Activated CD8-positive, alpha-beta T cell treated with anti-CD3 and anti-CD28 coated beads for 36 hours (primary cell): ENCODE data around the gene SMIM32. TPM values are rescaled to one million over a fixed set of nuclear protein-coding genes. Genes with fewer than 3 reads are reported as not detected.

Experiments used
- ATAC-seq: fragments of 200-7000 bp; cut with Tn5 transposase; one replicate; pipeline ENCODE4 v1.10.0; 2021; ENCODE audit warnings: mild to moderate bottlenecking, moderate library complexity
- CTCF ChIA-PET: fragments of 350-600 bp; sonication (Branson Sonifier 250); formaldehyde crosslinking; loops from one replicate; lab custom pipeline; 2021; ENCODE audit warnings: antibody characterized with exemption; lab: Charles Lee
- POLR2A ChIA-PET: fragments of 350-600 bp; sonication (Branson Sonifier 250); formaldehyde crosslinking; loops from one replicate; lab custom pipeline; 2021; ENCODE audit warnings: antibody characterized with exemption; lab: Charles Lee
- DNase-seq: peaks from one replicate; pipeline ENCODE4 v3.0.0-alpha.2; 2020
- H3K27ac Mint-ChIP-seq: one replicate; pipeline ENCODE4 v1.8.0; 2021; ENCODE audit warnings: mild to moderate bottlenecking, mixed read lengths
- H3K27me3 Mint-ChIP-seq: one replicate; pipeline ENCODE4 v1.8.0; 2021; ENCODE audit warnings: mixed read lengths
- H3K36me3 Mint-ChIP-seq: one replicate; pipeline ENCODE4 v1.8.0; 2021; ENCODE audit warnings: low read depth, mixed read lengths
- H3K4me1 Mint-ChIP-seq: one replicate; pipeline ENCODE4 v1.8.0; 2021; ENCODE audit warnings: low read depth, mixed read lengths
- H3K4me3 Mint-ChIP-seq: one replicate; pipeline ENCODE4 v1.8.0; 2021; ENCODE audit warnings: mild to moderate bottlenecking, moderate library complexity, mixed read lengths
- H3K9me3 Mint-ChIP-seq: one replicate; pipeline ENCODE4 v1.8.0; 2021; ENCODE audit warnings: mixed read lengths
- intact Hi-C: fragments of 100-400 bp; cut with micrococcal nuclease; formaldehyde crosslinking; loops from one replicate; pipeline ENCODE4 v1.10.0; 2022
- total RNA-seq, 2 experiments: library from RNA; stranded (reverse); gene quantifications; one replicate each; pipeline ENCODE4 v1.2.3, GENCODE V29; 2021
- TF ChIP-seq, protein P1 (sequence below): fragments of 200-600 bp; IDR thresholded peaks from one replicate; pipeline ENCODE4 v1.8.0; 2022; ENCODE audit warnings: antibody characterized with exemption, mild to moderate bottlenecking

The SMIM32 gene
- total RNA-seq, 2 experiments from 2014 or later, result not detected

GRCh38 chr5:136153581-136154236 lies 39.3 kb downstream of the SMIM32 start:
- no peak for ATAC-seq
- no peaks in the 10 kb centered on the region for H3K9me3 Mint-ChIP-seq
- no peak for DNase-seq
- POLR2A ChIA-PET, result no interaction called here
- intact Hi-C loops, result no loop called here
- peaks cover 9% of the 10 kb centered on the region for H3K4me1 Mint-ChIP-seq
- H3K4me3 Mint-ChIP-seq, result no peak overlapping the region
- TF ChIP-seq, protein P1, sequence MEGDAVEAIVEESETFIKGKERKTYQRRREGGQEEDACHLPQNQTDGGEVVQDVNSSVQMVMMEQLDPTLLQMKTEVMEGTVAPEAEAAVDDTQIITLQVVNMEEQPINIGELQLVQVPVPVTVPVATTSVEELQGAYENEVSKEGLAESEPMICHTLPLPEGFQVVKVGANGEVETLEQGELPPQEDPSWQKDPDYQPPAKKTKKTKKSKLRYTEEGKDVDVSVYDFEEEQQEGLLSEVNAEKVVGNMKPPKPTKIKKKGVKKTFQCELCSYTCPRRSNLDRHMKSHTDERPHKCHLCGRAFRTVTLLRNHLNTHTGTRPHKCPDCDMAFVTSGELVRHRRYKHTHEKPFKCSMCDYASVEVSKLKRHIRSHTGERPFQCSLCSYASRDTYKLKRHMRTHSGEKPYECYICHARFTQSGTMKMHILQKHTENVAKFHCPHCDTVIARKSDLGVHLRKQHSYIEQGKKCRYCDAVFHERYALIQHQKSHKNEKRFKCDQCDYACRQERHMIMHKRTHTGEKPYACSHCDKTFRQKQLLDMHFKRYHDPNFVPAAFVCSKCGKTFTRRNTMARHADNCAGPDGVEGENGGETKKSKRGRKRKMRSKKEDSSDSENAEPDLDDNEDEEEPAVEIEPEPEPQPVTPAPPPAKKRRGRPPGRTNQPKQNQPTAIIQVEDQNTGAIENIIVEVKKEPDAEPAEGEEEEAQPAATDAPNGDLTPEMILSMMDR, result no peak
- peaks cover 29% of the 10 kb centered on the region for H3K36me3 Mint-ChIP-seq
- CTCF ChIA-PET, result interaction anchor here (0.9 kb wide), 1 partner anchor 588 kb away, joined by 3 read pairs; no protein-coding TSS in a partner anchor
- no peaks in the 10 kb centered on the region for H3K27me3 Mint-ChIP-seq
- H3K27ac Mint-ChIP-seq, result no peak overlapping the region

- TF ChIP-seq, protein P1, result no peak
- no peak overlapping the region for H3K4me3 Mint-ChIP-seq
- POLR2A ChIA-PET, result no interaction called here
- no peak overlapping the region for H3K27ac Mint-ChIP-seq
- H3K9me3 Mint-ChIP-seq, result no peaks in the 10 kb centered on the region
- intact Hi-C loops, result no loop called here
- H3K36me3 Mint-ChIP-seq, result peaks cover 19% of the 10 kb centered on the region
- H3K27me3 Mint-ChIP-seq, result no peaks in the 10 kb centered on the region
- CTCF ChIA-PET, result no interaction called here
- no peak for ATAC-seq
- H3K4me1 Mint-ChIP-seq, result peaks cover 9% of the 10 kb centered on the region
- no peak for DNase-seq
These were observed 43.1 kb downstream of the SMIM32 start for GRCh38 chr5:136149891-136150290.

GRCh38 chr5:136147632-136148031 lies 45.3 kb downstream of the SMIM32 start:
- ChIA-PET POLR2A (interaction anchor here (1.1 kb wide), 1 partner anchor 21 kb away, joined by 3 read pairs; no protein-coding TSS in a partner anchor), CTCF (no interaction called here)
- no peak for DNase-seq
- H3K4me1 Mint-ChIP-seq, result peaks cover 9% of the 10 kb centered on the region
- intact Hi-C loops, result no loop called here
- H3K27me3 Mint-ChIP-seq, result no peaks in the 10 kb centered on the region
- H3K27ac Mint-ChIP-seq, result no peak overlapping the region
- H3K4me3 Mint-ChIP-seq, result no peak overlapping the region
- no peak for ATAC-seq
- TF ChIP-seq, protein P1, result no peak
- H3K36me3 Mint-ChIP-seq, result peaks cover 7% of the 10 kb centered on the region
- no peaks in the 10 kb centered on the region for H3K9me3 Mint-ChIP-seq

GRCh38 chr5:136146201-136146600 lies 46.8 kb downstream of the SMIM32 start:
- POLR2A ChIA-PET, result no interaction called here
- ATAC-seq, result no peak
- H3K27ac Mint-ChIP-seq, result no peak overlapping the region
- intact Hi-C loops, result no loop called here
- peaks cover 3% of the 10 kb centered on the region for H3K36me3 Mint-ChIP-seq
- H3K4me3 Mint-ChIP-seq, result no peak overlapping the region
- H3K27me3 Mint-ChIP-seq, result no peaks in the 10 kb centered on the region
- no peak for DNase-seq
- H3K9me3 Mint-ChIP-seq, result no peaks in the 10 kb centered on the region
- CTCF ChIA-PET, result no interaction called here
- TF ChIP-seq, protein P1, result no peak
- H3K4me1 Mint-ChIP-seq, result peaks cover 9% of the 10 kb centered on the region

GRCh38 chr5:136145030-136145429 lies 47.9 kb downstream of the SMIM32 start:
- Mint-ChIP-seq H3K9me3 (no peaks in the 10 kb centered on the region), H3K4me3 (no peak overlapping the region), H3K36me3 (peaks cover 3% of the 10 kb centered on the region), H3K27me3 (no peaks in the 10 kb centered on the region), H3K4me1 (peaks cover 9% of the 10 kb centered on the region), H3K27ac (no peak overlapping the region)
- intact Hi-C loops, result no loop called here
- TF ChIP-seq, protein P1, result no peak
- ChIA-PET POLR2A (no interaction called here), CTCF (no interaction called here)
- DNase-seq (no peak), ATAC-seq (no peak)
